ENCODE results near the gene PAQR9. TPM values are rescaled to one million over a fixed set of nuclear protein-coding genes. Genes with fewer than 3 reads are reported as not detected.

Gene PAQR9
- total and polyA plus RNA-seq, 2 donors (not counting 3 experiments of a cell fraction or from before 2014, with no cell fraction given): not detected

DNA sequence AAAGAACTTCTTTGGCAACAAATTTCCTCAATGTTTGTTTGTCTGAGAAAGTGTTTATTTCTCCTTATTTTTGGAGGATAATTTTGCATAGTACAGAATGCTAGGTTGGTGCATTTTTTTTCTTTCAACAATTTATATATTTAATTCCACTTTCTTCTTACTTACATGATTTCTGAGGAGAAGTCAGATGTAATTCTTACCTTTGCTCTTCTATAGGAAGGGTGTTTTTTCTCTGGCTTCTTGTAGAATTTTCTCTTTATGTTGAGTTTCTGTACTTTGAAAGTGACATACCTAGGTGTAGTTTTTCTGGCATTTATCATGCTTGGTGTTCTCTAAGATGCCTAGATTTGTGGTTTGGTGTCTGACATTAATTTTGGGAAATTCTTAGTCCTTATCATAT lies 39.8 kb downstream of the PAQR9 start:
- Histone ChIP-seq H3K36me3 (ENCODE audit: control insufficient read depth in 2 of 2, extremely low read depth in 1 of 2, insufficient read depth in 2 of 2, low read length in 2 of 2) (no peaks in the 10 kb centered on the region), H3K4me1 (ENCODE audit: control insufficient read depth, extremely low read depth, insufficient read depth, low read length) (no peaks in the 10 kb centered on the region), H3K27me3 (ENCODE audit: control insufficient read depth in 2 of 2, insufficient read depth in 2 of 2, low read length in 2 of 2) (peaks cover 7 to 25% of the 10 kb centered on the region in 2 experiments), H3K4me2 (ENCODE audit: insufficient read depth, low read length) (no peak overlapping the region), H3K4me3 (replicated peaks in 1 of 3; ENCODE audit: insufficient read depth in 1 of 3, low read depth in 1 of 3, low read length in 3 of 3) (no peak overlapping the region), H3K79me2 (ENCODE audit: control insufficient read depth, insufficient read depth, low read length) (no peaks in the 10 kb centered on the region), H3K9me3 (replicated peaks; ENCODE audit: control insufficient read depth, insufficient read depth, low read length) (no peaks in the 10 kb centered on the region), H3K9ac (replicated peaks; ENCODE audit: extremely low read depth, insufficient read depth, low read length) (no peak overlapping the region), H3K27ac (ENCODE audit: insufficient read depth, low read depth, low read length) (no peak overlapping the region), H3K9me1 (replicated peaks; ENCODE audit: control insufficient read depth, extremely low read depth, insufficient read depth, low read length) (no peaks in the 10 kb centered on the region), H4K20me1 (replicated peaks; ENCODE audit: control insufficient read depth, extremely low read depth, insufficient read depth, low read length) (no peaks in the 10 kb centered on the region), H2AFZ (ENCODE audit: low read depth, low read length) (no peak overlapping the region)
- no peak for TF ChIP-seq EZH2 (IDR thresholded peaks at IDR 0.05; ENCODE audit: borderline replicate concordance, low read depth, low read length, severe bottlenecking)
- no peak for TF ChIP-seq FOS (IDR thresholded peaks at IDR 0.05; ENCODE audit: borderline replicate concordance, insufficient read depth, low read length)
- TF ChIP-seq JUN (IDR thresholded peaks at IDR 0.05; ENCODE audit: borderline replicate concordance, insufficient read depth, insufficient read length, low read depth): no peak
- TF ChIP-seq POLR2A (IDR thresholded peaks at IDR 0.05; ENCODE audit: low read depth, low read length): no peak
- intact Hi-C loops (cut with micrococcal nuclease) (no loop called here), dilution Hi-C loops (cut with MboI; ENCODE audit: extremely low pct_ligation_motif_present, low sequenced_read_pairs) (no loop called here)
- BruUV-seq (replicated peaks): no TSS peak
- FAIRE-seq (no peak), DNase-seq (ENCODE audit: low read depth, low spot score) (no peak)
- CTCF ChIA-PET: no interaction called here
- POLR2A ChIA-PET: no interaction called here

DNA sequence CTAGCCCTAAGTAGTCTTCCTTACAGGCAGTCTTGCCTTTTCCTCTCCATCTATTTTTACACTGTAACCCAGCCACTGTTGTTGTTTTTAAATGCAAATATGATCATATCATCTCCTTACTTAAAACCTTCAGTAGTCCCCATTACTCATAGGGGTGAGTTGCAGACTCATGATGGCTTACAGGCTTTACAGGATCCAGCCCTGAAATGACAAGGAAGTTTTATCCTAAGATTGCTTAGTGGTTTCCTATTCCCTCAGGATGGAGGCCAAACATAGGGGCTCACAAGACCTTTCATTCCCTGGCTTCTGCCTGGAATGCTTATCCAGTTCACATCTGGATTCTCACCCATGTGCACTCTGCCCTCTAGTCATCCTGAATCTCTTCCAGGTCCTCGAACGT lies 46.9 kb downstream of the PAQR9 start:
- DNase-seq (ENCODE audit: low read depth, low spot score) (no peak), FAIRE-seq (no peak)
- no peaks in the 10 kb centered on the region for H4K20me1 ChIP-seq (replicated peaks; ENCODE audit: control insufficient read depth, extremely low read depth, insufficient read depth, low read length)
- H3K4me3 ChIP-seq (replicated peaks in 1 of 3; ENCODE audit: insufficient read depth in 1 of 3, low read depth in 1 of 3, low read length in 3 of 3): no peak overlapping the region
- no peak overlapping the region for H3K27ac ChIP-seq (ENCODE audit: insufficient read depth, low read depth, low read length)
- BruUV-seq (replicated peaks): no TSS peak
- dilution Hi-C loops (cut with MboI; ENCODE audit: extremely low pct_ligation_motif_present, low sequenced_read_pairs): no loop called here
- no peaks in the 10 kb centered on the region for H3K9me1 ChIP-seq (replicated peaks; ENCODE audit: control insufficient read depth, extremely low read depth, insufficient read depth, low read length)
- no peak overlapping the region for H3K4me2 ChIP-seq (ENCODE audit: insufficient read depth, low read length)
- no peak for TF ChIP-seq GATA2 (IDR thresholded peaks at IDR 0.05; ENCODE audit: insufficient read depth, insufficient read length, low read depth, low read length)
- no peak for TF ChIP-seq EZH2 (IDR thresholded peaks at IDR 0.05; ENCODE audit: borderline replicate concordance, low read depth, low read length, severe bottlenecking)
- no peak for TF ChIP-seq FOS (IDR thresholded peaks at IDR 0.05; ENCODE audit: borderline replicate concordance, insufficient read depth, low read length)
- TF ChIP-seq, protein P1, sequence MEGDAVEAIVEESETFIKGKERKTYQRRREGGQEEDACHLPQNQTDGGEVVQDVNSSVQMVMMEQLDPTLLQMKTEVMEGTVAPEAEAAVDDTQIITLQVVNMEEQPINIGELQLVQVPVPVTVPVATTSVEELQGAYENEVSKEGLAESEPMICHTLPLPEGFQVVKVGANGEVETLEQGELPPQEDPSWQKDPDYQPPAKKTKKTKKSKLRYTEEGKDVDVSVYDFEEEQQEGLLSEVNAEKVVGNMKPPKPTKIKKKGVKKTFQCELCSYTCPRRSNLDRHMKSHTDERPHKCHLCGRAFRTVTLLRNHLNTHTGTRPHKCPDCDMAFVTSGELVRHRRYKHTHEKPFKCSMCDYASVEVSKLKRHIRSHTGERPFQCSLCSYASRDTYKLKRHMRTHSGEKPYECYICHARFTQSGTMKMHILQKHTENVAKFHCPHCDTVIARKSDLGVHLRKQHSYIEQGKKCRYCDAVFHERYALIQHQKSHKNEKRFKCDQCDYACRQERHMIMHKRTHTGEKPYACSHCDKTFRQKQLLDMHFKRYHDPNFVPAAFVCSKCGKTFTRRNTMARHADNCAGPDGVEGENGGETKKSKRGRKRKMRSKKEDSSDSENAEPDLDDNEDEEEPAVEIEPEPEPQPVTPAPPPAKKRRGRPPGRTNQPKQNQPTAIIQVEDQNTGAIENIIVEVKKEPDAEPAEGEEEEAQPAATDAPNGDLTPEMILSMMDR (IDR thresholded peaks at IDR 0.05; ENCODE audit: extremely low read depth in 1 of 2, insufficient read depth in 1 of 2, low read depth in 1 of 2, low read length in 2 of 2): no peak
- no peak for TF ChIP-seq MYC (IDR thresholded peaks at IDR 0.05; ENCODE audit: low read depth, low read length)
- no peak for TF ChIP-seq POLR2AphosphoS5 (IDR thresholded peaks at IDR 0.05; ENCODE audit: insufficient read depth, low read depth, low read length)
- no peak for TF ChIP-seq JUN (IDR thresholded peaks at IDR 0.05; ENCODE audit: borderline replicate concordance, insufficient read depth, insufficient read length, low read depth)
- no peak for TF ChIP-seq POLR2A (IDR thresholded peaks at IDR 0.05; ENCODE audit: low read depth, low read length)
- TF ChIP-seq, protein P2, sequence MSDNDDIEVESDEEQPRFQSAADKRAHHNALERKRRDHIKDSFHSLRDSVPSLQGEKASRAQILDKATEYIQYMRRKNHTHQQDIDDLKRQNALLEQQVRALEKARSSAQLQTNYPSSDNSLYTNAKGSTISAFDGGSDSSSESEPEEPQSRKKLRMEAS (IDR thresholded peaks at IDR 0.05; ENCODE audit: insufficient read depth, insufficient read length): no peak
- ChIA-PET POLR2A (no interaction called here), CTCF (no interaction called here)
- H3K27me3 ChIP-seq (ENCODE audit: control insufficient read depth in 2 of 2, insufficient read depth in 2 of 2, low read length in 2 of 2): peaks cover 3 to 10% of the 10 kb centered on the region in 2 experiments
- H3K9me3 ChIP-seq (replicated peaks; ENCODE audit: control insufficient read depth, insufficient read depth, low read length): no peaks in the 10 kb centered on the region
- no peak overlapping the region for H2AFZ ChIP-seq (ENCODE audit: low read depth, low read length)
- no peak overlapping the region for H3K9ac ChIP-seq (replicated peaks; ENCODE audit: extremely low read depth, insufficient read depth, low read length)
- intact Hi-C loops (cut with micrococcal nuclease): no loop called here
- H3K79me2 ChIP-seq (ENCODE audit: control insufficient read depth, insufficient read depth, low read length): no peaks in the 10 kb centered on the region
- no peaks in the 10 kb centered on the region for H3K4me1 ChIP-seq (ENCODE audit: control insufficient read depth, extremely low read depth, insufficient read depth, low read length)
- no peaks in the 10 kb centered on the region for H3K36me3 ChIP-seq (ENCODE audit: control insufficient read depth in 2 of 2, extremely low read depth in 1 of 2, insufficient read depth in 2 of 2, low read length in 2 of 2)

Data from endothelial cell of umbilical vein (primary cell).